Measurements from ENCODE around the gene GNAO1. TPM values are rescaled to one million over a fixed set of nuclear protein-coding genes. Genes with fewer than 3 reads are reported as not detected.

Gene GNAO1
- 2.0 and 2.3 TPM in 2 replicates for total RNA-seq

DNA sequence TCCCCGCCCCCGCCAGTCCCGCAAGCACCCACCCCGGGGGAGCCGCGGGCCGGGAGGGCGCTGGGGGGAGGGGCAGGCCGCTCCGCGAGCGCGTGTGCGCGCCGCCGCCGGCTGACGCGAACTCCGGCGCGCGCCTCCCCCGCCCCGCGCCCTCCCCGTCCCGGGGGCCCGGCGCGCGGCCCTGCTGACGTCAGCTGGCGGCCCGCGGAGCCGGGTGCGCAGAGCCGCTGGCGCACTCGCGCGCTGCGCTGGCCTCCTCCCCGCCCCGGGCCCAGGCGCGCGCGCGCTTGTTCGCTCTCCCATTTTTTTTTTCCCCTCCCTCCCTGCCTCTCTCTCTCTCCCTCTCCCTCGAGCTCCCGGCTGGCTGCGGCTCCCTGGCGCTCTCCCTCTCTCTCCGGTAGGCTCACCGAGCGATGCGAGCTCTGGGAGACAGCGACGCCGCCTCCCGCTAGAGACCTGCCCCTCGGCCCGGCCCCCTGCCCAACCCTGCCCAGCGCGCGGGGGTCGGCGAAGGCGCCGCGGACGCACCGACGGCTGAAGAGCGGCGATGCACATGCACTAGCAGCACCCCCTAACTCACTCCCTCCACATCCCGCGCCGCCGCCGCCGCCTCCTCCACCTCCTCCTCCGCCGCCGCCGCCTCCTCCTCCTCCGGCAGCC lies at the start of gene GNAO1:
TSS of gene GNAO1 (plus strand) at position 334 of the 660 bp plus-strand sequence. CDS start 747 bp downstream, outside the sequence.
- intact Hi-C loops (cut with micrococcal nuclease), result loop anchor here (10.0 kb wide), 2 partner anchors 234 to 1266 kb away; partner anchors contain the start of gene AMFR
- Mint-ChIP-seq H3K36me3 (ENCODE audit: low read depth) (peaks cover 2% of the 10 kb centered on the region), H3K4me1 (peaks cover 28% of the 10 kb centered on the region)

DNA sequence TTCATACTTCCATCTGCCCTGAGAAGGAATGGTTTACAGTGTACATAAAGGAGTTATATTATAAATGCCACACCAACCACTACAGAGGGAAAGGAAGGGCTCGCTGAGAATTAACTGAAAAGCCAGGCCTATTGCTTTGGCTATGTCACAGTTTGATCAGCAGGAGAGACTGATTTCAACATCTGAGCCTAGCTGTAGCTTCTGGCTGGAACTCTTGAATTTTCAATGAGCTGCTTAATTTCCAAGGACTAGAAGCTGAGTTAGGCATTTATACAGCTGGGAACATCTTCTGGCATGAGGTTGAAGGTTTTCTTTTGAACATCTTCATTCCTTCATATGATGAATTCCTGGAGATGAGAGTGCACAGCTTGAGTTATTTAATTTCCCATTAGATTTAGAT lies 47.6 kb upstream of the GNAO1 start:
- Mint-ChIP-seq H3K9me3 (no peaks in the 10 kb centered on the region), H3K27ac (no peak overlapping the region), H3K4me1 (no peaks in the 10 kb centered on the region), H3K36me3 (ENCODE audit: low read depth) (no peaks in the 10 kb centered on the region), H3K4me3 (no peak overlapping the region), H3K27me3 (peaks cover 49% of the 10 kb centered on the region)
- intact Hi-C loops (cut with micrococcal nuclease), result no loop called here
- no peak for DNase-seq

More for the DNA sequence above, at the start of gene GNAO1:
- Mint-ChIP-seq H3K4me3 (peak within 1 kb of the TSS; percentile 83), H3K27ac (peak within 1 kb of the TSS; percentile 66), H3K27me3 (peaks cover 78% of the 10 kb centered on the region), H3K9me3 (peaks cover 5% of the 10 kb centered on the region)
- peak; percentile 87 for DNase-seq

DNA sequence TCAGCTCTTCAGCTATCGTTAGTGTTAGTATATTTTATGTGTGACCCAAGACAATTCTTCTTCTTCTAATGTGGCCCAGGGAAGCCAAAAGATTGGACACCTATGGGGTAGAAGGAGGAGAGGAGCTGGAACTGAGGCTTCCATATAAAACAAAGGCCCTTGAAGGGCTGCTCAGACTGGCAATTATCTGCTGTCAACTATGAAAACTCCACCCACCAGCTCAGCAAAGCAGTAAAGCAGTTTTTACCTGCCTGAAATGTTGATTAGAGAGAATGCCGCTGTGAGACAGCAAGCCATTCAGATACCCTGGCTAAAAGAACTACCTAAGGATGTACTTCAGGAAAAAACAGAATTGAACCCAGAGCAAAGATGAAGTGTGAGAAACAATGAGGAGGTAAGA lies 45.9 kb upstream of the GNAO1 start:
- intact Hi-C loops (cut with micrococcal nuclease), result no loop called here
- H3K9me3 Mint-ChIP-seq, result no peaks in the 10 kb centered on the region
- H3K27ac Mint-ChIP-seq, result no peak overlapping the region
- H3K4me1 Mint-ChIP-seq, result no peaks in the 10 kb centered on the region
- peaks cover 51% of the 10 kb centered on the region for H3K27me3 Mint-ChIP-seq
- H3K4me3 Mint-ChIP-seq, result no peak overlapping the region
- no peak for DNase-seq
- no peaks in the 10 kb centered on the region for H3K36me3 Mint-ChIP-seq (ENCODE audit: low read depth)

DNA sequence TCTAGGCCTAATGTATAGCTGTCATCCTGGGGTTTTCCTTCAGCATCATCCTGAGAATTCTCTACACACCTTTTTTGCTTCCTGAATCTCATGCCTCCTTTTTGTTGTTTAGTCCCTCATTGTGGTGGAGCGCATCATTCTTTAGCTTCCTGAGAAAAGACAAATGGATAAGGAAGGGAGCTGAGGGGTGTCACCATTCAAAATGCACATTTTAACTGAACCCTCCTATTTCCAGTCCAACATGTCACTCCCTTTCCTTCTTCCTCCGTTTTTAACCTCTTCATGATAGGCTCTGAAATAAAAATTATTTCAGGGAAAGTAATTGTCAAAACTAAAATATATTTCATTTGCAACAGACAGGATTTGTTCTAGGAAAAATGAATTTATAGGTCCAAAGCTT lies 39.7 kb upstream of the GNAO1 start:
- H3K27me3 Mint-ChIP-seq, result peaks cover 38% of the 10 kb centered on the region
- no peak overlapping the region for H3K27ac Mint-ChIP-seq
- H3K4me3 Mint-ChIP-seq, result no peak overlapping the region
- no peaks in the 10 kb centered on the region for H3K9me3 Mint-ChIP-seq
- intact Hi-C loops (cut with micrococcal nuclease), result no loop called here
- H3K36me3 Mint-ChIP-seq (ENCODE audit: low read depth), result no peaks in the 10 kb centered on the region
- DNase-seq, result no peak
- no peaks in the 10 kb centered on the region for H3K4me1 Mint-ChIP-seq

DNA sequence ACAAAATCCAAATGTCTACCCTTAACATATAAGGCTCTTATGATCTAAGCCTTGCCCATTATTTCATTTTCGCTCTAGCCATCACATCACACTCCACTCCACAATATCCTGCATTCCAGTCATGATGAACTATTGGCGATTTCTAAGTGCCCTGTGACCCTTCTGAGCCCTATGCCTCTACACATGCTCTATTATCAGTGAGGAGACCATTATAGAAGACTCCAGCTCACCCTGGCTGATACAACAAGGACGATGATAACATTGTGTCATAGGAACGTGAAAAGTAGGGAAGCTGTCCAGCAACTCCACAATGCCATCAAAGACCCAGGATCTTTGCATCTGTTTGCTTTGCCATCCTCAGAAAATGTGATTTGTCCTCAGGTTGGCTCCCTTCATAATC lies 29.6 kb upstream of the GNAO1 start:
- H3K4me1 Mint-ChIP-seq, result peaks cover 3% of the 10 kb centered on the region

DNA sequence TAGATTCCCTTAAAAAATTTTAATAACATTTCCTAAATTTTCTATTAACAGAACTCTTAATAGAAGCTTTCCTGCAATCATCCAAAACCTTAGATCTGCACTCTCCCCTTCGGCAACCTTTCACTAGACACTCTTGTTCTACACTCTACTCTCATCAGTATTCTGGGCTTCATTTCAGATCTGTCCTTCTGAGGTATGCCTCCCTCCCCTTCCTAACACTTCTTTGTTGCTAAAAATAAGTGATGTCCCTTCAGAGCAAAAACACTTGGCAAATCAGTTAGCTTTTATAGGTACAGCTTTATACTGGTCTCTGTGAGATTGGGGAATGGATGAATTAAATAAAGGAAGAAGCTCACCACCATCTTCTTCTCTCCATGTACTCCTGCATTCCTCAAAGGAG lies 28.2 kb upstream of the GNAO1 start:
- no peaks in the 10 kb centered on the region for H3K9me3 Mint-ChIP-seq
- no peak overlapping the region for H3K4me3 Mint-ChIP-seq
- intact Hi-C loops (cut with micrococcal nuclease), result no loop called here
- no peaks in the 10 kb centered on the region for H3K36me3 Mint-ChIP-seq (ENCODE audit: low read depth)
- H3K27ac Mint-ChIP-seq, result no peak overlapping the region
- peaks cover 24% of the 10 kb centered on the region for H3K27me3 Mint-ChIP-seq
- no peak for DNase-seq
- peaks cover 3% of the 10 kb centered on the region for H3K4me1 Mint-ChIP-seq

More for the DNA sequence above, 29.6 kb upstream of the GNAO1 start:
- Mint-ChIP-seq H3K36me3 (ENCODE audit: low read depth) (no peaks in the 10 kb centered on the region), H3K27me3 (peaks cover 14% of the 10 kb centered on the region), H3K27ac (no peak overlapping the region), H3K9me3 (no peaks in the 10 kb centered on the region), H3K4me3 (no peak overlapping the region)
- intact Hi-C loops (cut with micrococcal nuclease), result no loop called here
- no peak for DNase-seq

DNA sequence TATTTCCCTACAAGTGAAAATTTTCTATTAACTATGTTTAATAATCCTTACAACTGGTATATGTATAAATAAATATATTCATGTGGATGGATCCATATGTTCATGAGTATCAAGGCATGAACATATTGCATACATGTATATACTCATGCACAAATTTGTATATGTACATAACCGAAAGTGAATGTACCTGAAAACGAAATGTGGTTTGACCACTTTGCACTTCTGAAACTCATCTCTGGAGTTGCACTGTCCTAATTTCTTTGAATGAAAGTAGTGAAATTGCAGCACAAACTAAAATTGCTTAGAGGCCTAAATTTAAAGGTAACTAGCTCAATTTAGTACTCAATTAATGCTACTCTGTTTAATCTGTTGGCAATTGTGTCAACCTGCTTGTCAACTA lies 27.4 kb upstream of the GNAO1 start:
- Mint-ChIP-seq H3K36me3 (ENCODE audit: low read depth) (no peaks in the 10 kb centered on the region), H3K9me3 (no peaks in the 10 kb centered on the region), H3K4me1 (peaks cover 3% of the 10 kb centered on the region), H3K27me3 (peaks cover 27% of the 10 kb centered on the region), H3K4me3 (no peak overlapping the region), H3K27ac (no peak overlapping the region)
- no peak for DNase-seq
- intact Hi-C loops (cut with micrococcal nuclease), result no loop called here

DNA sequence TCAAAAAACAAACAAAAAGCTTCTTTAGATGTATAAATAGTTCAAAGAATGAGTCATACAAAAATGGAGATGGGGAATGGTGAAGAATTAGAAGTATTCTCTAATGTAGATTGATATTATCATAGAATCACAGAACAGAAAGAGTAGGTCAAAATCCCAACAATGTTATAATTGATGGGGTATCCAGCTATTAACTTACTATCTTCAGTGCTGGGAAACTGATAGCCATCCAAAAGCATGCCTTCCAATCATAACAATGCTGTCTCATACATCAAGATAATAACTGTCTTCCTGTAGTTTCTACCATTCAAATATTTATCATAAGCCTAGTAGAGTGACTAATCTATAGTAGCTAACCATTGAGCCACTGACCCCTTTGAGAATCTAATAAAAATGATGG lies 26.7 kb upstream of the GNAO1 start:
- peaks cover 3% of the 10 kb centered on the region for H3K4me1 Mint-ChIP-seq
- no peak overlapping the region for H3K27ac Mint-ChIP-seq
- no peak for DNase-seq
- H3K36me3 Mint-ChIP-seq (ENCODE audit: low read depth), result no peaks in the 10 kb centered on the region
- no peak overlapping the region for H3K4me3 Mint-ChIP-seq
- H3K9me3 Mint-ChIP-seq, result no peaks in the 10 kb centered on the region
- intact Hi-C loops (cut with micrococcal nuclease), result no loop called here
- H3K27me3 Mint-ChIP-seq, result peaks cover 27% of the 10 kb centered on the region

DNA sequence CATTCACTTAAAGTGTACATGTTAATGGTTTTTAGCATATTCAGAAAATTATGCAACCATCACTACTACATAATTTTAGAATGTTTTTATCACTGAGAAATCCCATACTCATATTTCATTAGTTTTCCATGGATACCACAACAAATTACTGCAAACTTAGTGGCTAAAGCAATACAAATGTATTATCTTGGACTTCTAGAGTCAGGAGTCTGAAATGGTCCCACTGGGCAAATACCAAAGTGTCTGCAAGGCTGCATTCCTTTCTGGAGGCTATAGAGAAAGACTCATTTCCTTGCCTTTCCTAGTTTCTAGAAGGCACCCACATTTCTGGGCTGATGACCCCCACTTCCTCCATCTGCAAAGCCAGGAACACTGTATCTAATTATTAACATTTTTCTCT lies 16.9 kb upstream of the GNAO1 start:
- no peaks in the 10 kb centered on the region for H3K36me3 Mint-ChIP-seq (ENCODE audit: low read depth)
- DNase-seq, result no peak
- no peaks in the 10 kb centered on the region for H3K4me1 Mint-ChIP-seq
- no peak overlapping the region for H3K27ac Mint-ChIP-seq
- no peak overlapping the region for H3K4me3 Mint-ChIP-seq
- H3K27me3 Mint-ChIP-seq, result peaks cover 43% of the 10 kb centered on the region
- peaks cover 12% of the 10 kb centered on the region for H3K9me3 Mint-ChIP-seq
- intact Hi-C loops (cut with micrococcal nuclease), result no loop called here

DNA sequence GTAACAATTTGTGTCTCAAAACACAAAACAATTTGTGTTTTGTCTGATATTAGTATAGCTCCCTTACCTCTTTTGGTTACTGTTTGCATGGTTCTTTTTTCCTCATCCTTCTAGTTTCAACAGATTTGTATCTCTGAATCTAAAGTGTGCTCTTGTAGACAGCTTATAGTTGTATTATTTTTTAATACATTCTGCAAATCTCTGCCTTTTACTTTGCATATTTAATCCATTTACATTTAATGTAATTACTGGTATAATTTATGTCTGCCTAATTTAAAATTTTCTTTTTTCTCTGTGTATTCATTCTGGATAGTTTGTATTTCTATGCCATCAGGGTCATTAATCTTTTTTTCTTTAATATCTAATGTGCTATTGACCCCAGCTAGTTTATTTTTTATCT lies 9.9 kb upstream of the GNAO1 start:
- Mint-ChIP-seq H3K4me3 (no peak overlapping the region), H3K9me3 (peaks cover 12% of the 10 kb centered on the region), H3K27ac (no peak overlapping the region), H3K27me3 (peaks cover 54% of the 10 kb centered on the region), H3K4me1 (no peaks in the 10 kb centered on the region), H3K36me3 (ENCODE audit: low read depth) (no peaks in the 10 kb centered on the region)
- intact Hi-C loops (cut with micrococcal nuclease), result no loop called here
- DNase-seq, result no peak

DNA sequence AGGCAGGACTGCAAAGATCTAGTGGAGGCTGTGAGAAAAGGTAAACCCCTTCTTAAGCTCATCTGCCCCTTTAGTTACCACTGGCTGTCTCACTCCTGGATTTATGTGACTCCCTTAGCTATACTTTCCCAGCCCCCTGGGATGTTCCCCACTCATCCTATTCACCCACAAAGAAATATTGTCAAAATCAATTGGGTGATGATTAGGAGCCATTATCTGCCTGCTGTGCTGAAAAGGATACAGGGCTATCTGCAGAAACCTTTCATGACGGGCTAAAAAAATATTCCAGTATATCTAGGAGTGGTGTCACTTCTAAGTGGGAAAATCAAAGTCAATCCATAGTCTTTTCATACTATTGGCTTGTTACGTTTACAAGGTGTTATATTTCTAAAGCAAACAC lies 8.0 kb upstream of the GNAO1 start:
- Mint-ChIP-seq H3K27ac (no peak overlapping the region), H3K4me1 (no peaks in the 10 kb centered on the region), H3K4me3 (no peak overlapping the region), H3K27me3 (peaks cover 58% of the 10 kb centered on the region), H3K9me3 (peaks cover 12% of the 10 kb centered on the region), H3K36me3 (ENCODE audit: low read depth) (no peaks in the 10 kb centered on the region)
- intact Hi-C loops (cut with micrococcal nuclease), result no loop called here
- no peak for DNase-seq

DNA sequence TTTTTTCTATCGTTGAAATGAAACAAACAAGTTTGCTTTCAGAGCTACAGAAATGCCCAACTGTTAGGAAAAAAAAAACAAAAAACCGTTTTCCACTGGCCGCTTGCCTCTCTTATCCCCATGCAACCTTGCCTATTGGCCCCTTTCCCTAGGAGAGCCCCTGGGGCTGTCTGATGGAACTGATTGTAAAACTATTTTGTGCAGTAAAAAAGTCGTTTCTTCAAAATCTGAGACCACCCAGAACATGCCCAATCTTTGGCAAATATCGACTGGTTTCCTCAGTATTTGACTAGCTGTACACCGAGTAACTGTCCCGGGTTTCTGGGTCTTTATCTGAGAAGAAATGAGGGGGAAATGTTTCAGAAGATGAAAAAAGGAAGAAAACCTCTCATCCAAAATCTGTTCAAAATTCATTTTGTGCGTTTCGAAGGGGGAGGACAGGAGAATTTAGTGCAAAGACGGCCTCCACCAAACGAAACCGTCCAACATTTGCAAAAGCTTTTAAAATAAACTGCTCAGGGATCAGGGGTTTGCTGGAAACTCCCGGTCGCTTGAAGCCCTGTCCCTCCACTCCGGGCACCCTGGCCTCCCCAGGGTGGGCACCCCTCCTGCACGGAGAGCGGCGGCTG lies 1.1 kb upstream of the GNAO1 start:
- no peak overlapping the region for H3K27ac Mint-ChIP-seq
- H3K36me3 Mint-ChIP-seq (ENCODE audit: low read depth), result peaks cover 2% of the 10 kb centered on the region
- DNase-seq, result no peak
- peaks cover 28% of the 10 kb centered on the region for H3K4me1 Mint-ChIP-seq
- peaks cover 5% of the 10 kb centered on the region for H3K9me3 Mint-ChIP-seq
- H3K4me3 Mint-ChIP-seq, result peak overlapping the region; percentile 64
- peaks cover 77% of the 10 kb centered on the region for H3K27me3 Mint-ChIP-seq
- intact Hi-C loops (cut with micrococcal nuclease), result loop anchor here (1.0 to 10.0 kb wide), 3 partner anchors 9 to 1265 kb away; partner anchors contain the start of gene AMFR

DNA sequence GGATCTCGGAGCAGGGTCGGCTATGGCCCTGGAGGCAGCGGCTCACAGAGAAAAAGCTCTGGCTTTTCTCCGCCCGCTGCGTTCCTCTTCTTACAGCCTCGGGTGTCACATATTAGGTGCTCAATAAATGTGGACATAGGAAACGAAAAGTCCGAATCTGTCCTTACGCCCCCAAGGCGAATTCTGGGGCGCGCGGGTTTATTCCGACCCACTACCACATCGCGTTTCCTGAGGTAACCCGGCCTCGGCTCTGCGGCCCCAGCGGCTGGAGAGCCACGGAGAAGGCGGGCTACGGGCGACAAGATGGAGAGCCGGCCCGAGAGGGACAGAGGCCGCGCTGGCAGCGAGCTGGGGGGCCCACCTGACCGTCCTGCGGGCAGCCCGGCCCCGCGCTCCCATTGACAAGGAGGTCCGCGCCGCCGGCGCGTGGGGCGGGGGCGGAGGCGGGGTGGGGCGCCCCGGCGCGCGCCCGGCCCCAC lies 573 bp upstream of the GNAO1 start:
- peak; percentile 79 for DNase-seq
- Mint-ChIP-seq H3K9me3 (peaks cover 5% of the 10 kb centered on the region), H3K4me1 (peaks cover 28% of the 10 kb centered on the region), H3K27ac (peak overlapping the region; percentile 48), H3K4me3 (peak overlapping the region; percentile 64), H3K36me3 (ENCODE audit: low read depth) (peaks cover 2% of the 10 kb centered on the region), H3K27me3 (peaks cover 77% of the 10 kb centered on the region)
- intact Hi-C loops (cut with micrococcal nuclease), result loop anchor here (1.0 to 10.0 kb wide), 3 partner anchors 9 to 1266 kb away; partner anchors contain the start of gene AMFR

DNA sequence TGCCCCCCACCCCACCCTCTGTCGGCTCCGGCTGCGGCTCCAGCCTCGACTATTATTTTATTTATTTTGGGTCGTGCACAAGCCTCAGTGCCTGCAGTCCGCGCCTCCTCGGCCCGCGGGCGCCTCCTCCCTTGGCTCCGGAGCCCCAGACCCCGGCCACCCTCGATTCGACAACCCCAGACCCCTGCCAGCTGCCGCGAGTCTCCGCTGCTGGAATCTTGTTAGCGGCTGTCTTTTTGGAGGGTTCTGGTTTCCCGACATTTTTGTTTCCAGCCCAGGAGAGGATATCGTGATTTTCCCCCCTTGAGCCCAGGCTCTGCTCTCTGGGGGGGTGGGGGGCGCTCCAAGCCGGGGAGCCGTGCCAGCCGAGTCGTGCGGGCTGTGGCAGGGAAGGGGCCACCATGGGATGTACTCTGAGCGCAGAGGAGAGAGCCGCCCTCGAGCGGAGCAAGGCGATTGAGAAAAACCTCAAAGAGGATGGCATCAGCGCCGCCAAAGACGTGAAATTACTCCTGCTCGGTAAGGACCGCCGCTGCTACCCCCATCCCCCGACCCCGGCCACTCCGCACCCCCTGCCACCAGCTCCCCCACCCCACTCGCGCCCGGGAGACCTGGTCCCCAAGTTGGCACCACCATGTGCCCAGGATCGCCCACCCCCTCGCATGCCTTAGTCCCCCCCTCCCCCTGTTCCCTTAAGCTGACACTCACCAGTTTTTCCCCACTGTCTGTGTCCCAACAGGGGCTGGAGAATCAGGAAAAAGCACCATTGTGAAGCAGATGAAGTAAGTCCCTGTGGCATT lies 746 bp downstream of the GNAO1 start:
- Mint-ChIP-seq H3K36me3 (ENCODE audit: low read depth) (peaks cover 2% of the 10 kb centered on the region), H3K27ac (no peak overlapping the region)
- intact Hi-C loops (cut with micrococcal nuclease), result loop anchor here (10.0 kb wide), 2 partner anchors 233 to 1267 kb away; partner anchors contain the start of gene AMFR

More for the DNA sequence above, 746 bp downstream of the GNAO1 start:
- DNase-seq, result peak; percentile 50
- Mint-ChIP-seq H3K27me3 (peaks cover 78% of the 10 kb centered on the region), H3K9me3 (peaks cover 6% of the 10 kb centered on the region), H3K4me1 (peaks cover 29% of the 10 kb centered on the region), H3K4me3 (peak overlapping the region; percentile 83)
